HG03066 (cell line): ENCODE results near the gene SLC10A7.
A peak's percentile ranks its signal among the peaks of the same experiment; 100 is the strongest.

Source experiments
- ATAC-seq: cut with Tn5 transposase; IDR thresholded peaks from one replicate; pipeline ENCODE4 v1.9.1; 2021; ENCODE audit warnings: low read depth; ENCODE audit not compliant: unreplicated experiment

Gene SLC10A7

DNA sequence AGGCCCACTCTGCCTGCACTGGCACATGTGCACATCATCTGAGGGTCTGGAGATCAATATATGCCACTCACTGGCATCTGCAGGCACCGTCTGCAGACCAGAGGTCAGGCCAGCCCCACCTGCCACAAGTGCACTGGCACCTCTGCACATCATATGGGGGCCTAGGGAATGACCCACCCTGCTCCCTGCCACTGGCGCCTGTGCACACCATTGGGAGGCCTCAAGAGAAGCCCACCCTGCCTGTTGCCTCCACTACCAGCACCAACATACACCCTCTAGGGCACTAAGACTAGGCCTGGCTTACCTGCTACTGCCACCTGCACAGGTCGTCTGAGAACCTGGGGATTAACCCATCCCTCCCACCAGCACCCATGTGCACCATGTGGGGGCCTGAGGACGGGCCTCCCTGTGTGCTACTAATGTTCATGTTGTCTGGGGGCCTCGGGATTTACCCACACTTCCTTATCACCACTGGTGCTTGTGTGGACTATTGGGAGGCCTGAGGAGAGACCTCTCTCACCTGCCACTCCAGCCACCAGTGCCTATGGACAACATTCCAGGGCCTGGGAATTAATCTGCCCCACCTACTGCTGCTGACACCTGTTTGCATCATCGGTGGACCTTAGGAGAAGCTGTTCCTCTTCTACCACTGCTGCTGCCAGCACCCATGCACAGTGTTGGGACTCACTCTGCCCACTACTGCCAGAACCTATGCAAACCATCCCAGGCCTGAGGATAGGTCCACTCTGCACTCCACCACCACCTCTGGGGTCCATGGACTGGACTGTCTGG is 193.7 kb downstream of the SLC10A7 start:
- ATAC-seq = no peak

DNA sequence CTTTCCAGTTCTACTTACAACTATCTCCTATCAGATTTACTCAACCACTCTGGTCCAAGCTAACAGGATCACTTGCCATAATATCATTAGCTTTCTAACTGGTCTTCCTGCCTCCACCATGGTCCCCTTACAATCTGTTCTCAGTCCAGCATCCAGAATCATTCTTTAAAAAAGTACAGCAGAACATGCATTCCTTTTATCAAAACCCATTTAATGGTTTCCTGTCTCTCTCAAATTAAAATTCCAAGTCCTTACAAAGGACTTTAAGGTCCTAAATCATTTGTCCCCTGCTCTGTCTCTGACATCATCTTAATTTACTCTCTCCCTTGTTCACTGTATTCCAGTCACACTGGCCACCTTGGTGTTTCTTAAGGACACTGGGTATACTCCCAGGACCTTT is 202.8 kb downstream of the SLC10A7 start:
- ATAC-seq = no peak

DNA sequence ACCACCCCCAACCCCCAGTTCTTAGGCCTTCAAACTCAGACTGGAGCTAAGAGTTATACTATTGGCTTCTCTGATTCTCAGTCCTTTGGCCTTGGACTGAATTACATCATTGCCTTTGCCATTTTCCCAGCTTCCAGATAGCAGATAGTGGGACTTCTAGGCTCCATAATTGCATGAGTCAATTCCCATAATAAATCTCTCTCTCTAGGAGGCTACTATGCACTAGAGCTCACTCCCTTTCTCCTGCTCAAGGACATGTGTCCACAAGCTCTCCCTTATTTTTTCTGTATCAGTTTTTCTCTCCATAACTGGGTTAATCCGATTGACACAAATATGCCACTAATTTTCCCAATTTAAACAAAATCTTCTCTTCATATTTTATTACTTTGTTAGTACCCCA is 204.0 kb downstream of the SLC10A7 start:
- no peak for ATAC-seq

DNA sequence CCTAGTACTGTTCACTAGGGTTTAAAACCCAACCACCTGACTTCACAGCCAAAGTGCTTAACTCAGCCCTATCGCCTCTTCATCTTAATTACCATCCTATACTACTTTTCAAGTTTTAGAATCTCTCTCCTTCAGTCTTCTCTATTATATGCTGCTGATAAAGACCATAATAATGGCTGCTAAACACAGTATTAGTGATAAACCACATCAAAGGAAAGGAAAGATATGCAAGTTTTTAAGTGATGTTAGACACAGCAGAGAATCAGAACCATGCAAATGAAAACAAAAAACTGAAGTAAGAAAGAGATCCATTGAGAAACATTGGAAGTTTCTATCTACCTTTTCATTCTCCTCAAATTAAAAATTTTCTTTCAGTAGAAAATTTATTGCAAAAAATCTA is 206.6 kb downstream of the SLC10A7 start:
- no peak for ATAC-seq

DNA sequence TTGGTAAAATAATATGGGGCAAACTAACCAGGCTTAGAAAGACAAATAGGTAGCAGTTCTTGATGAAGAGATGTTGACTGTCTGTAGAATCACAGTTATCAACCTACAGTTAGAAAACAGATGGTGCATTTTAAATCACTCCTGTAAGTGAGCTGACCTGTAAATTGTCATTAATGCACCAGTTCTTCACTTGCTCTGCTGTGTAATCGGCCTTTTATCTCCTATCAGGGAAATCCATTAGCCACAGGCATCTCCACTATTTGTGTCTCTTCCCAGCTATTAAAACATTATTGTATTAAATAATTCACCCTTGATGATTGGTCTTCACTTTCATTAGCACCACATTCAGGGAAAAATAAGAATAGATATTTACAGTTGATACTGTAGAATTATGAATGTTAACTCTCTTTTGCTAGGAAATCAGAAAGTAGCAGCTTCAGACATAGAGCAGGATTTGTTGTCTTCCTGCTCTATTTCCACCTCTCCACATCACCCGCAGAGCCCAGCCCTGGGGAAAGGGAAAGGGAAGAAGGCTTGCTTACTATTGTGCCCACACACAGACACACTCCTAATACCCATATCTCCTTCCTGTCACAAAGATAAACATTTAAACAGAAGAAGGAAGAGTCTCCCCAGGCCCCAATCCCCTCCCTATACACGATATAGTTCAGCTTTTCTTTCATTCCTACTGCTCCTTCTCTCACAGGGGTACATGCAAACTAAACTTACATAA is 210.3 kb downstream of the SLC10A7 start:
- no peak for ATAC-seq

DNA sequence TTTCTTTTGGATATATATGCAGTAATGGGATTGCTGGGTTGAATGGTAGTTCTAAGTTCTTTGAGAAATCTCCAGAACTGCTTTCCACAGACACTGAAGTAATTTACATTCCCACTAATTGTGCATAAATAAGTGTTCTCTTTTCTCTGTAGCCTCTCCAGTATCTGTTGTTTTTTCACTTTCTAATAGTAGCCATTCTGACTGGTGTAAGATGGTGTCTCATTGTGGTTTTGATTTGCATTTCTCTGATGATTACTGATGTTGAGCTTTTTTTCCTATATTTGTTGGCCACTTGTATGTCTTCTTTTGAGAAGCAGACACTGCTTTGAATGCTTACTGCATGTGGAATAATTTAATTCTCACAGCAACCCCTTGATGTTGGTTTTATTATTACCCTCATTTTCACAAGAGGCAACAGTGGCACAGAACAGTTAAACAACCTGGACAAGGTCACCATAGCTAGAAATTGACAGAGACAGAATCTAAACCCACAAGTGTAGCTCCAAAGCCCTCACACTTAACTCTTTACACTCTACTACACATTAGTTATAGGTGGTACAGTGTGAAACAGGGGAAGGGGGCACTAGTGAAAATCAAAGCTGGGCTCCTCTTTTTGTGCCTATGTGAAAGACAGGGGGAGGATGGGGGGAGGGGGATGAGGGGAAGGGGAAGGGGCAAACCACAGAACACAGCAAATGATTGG is 211.3 kb downstream of the SLC10A7 start:
- peak; percentile 88 for ATAC-seq

DNA sequence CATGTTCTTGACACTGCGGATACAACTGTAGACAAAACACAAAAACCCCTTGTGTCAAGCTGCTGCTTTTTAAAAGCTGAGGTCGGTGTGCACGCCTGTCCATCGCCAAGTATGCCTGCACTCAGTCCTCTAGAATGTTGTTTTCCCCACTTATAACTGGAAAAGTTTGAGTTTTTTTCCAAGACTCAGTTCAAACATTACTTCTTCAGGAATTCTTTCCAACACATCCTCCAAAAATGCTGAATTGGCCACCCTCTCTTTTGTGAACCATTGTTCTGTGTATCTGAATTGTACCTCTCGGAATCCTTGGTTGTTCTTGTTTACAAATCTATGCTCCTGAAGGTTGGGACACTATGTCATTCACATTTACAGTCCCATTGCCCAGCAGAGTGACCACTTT is 212.8 kb downstream of the SLC10A7 start:
- no peak for ATAC-seq

DNA sequence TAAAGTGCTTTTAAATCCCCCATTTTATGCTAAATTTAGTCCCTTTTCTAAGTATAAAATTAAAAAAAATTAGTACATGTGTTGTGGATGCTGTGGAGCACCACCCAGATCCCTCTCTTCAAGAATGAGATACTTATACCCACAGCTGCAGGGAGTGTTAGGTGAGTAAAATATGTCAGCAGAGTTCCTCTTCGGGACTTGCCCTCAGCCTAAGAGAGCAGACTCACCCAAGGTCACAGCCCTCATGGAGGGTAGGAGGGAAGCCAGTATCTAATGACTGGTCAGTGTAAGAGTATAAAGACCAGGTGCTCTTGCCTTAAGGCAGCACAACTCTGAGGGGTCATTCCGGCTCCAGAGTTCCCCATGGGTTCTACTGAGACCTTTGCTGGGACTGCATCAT is 218.9 kb downstream of the SLC10A7 start:
- no peak for ATAC-seq

DNA sequence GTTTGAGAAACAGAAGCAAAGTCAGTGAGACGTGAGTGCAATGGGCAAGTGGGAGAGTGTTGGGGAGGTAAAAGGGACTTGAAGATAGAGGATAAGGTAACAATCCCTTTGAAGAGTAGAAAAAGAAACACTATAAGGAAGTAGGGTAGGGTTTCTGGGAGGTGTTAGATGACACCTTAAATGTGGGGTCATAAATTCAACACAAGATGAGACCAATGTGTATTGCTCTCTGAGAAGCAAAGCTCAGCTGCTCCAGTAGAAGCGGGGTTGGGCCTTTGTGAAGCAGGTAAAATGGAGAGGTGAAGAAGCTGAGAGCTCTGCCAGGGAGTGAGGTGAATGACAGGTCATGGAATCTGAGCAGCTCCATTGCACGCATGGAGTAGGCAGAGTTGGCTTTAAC is 222.1 kb downstream of the SLC10A7 start:
- ATAC-seq = no peak

DNA sequence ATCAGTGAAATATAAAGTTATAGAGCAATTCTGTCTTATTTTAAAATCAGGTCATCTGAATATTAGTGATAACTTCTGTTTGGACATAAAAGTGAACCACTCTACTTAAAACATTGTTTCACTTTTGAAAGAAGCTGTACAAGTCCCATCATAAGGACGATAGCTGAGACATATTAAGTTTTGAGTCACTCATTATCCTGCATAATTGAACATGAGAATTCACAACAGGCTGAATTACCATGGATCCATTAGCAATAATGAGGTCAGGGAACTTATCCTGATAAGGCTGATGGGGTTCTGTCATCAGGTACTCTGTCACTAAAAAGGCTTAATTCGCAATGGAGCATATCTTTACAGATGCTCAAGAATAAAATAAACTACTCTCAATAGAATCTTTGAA is 227.0 kb downstream of the SLC10A7 start:
- ATAC-seq = no peak

DNA sequence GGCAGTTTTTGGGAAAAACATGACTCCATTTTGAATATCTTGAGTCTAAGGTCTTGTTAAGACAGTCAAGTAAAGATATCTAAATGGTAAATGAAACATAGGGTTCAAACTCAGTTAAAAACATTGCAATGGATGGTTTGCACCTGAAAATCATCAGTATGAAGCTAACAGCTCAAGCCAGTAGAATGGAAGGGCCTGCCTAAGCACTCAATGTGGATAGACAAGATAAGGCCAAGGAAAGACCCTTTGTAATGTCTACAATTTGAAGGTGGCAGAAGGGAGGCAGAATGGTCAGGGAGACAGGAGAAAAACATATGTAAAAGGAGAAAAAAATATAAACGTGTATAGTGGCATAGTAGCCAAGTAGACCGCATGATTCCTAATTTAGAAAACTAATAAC is 229.2 kb downstream of the SLC10A7 start:
- no peak for ATAC-seq

DNA sequence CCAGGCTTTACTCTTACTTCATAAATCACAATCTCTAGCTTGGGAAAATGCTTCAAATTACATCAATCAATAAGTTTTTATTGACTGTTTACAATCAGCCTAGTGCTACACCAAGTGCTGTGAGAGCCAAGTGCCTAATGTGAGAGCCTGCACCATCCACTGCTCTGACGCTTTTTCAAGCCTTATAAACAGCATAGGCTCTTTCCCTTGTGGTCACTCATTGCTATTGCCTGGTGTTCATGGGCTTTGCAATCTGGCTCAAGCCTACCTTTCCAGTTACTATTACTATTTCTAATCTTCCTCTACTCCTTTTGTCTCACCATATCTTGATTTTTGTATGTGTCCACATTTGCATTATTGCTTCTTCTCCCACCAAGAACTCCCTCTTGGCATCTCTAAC is 230.4 kb downstream of the SLC10A7 start:
- no peak for ATAC-seq

DNA sequence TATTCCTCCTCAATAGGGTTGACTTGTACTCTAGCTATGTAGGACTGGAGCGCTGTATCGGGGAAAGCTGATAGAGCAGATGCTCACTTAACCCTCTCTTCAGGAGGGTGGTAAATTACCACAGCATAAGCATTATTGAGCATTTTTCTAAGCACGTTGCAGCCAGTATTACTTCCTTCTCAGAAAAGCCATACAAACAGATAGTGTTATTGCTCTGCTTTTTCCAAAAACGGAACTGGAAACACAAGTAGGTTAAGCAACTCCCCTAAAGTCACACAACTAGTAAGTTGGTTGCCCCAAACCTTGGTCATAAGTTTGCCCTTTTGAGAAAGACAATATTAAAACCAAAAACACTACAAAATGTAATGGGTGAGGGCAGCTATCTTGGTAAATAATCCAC is 233.5 kb downstream of the SLC10A7 start:
- ATAC-seq = no peak

DNA sequence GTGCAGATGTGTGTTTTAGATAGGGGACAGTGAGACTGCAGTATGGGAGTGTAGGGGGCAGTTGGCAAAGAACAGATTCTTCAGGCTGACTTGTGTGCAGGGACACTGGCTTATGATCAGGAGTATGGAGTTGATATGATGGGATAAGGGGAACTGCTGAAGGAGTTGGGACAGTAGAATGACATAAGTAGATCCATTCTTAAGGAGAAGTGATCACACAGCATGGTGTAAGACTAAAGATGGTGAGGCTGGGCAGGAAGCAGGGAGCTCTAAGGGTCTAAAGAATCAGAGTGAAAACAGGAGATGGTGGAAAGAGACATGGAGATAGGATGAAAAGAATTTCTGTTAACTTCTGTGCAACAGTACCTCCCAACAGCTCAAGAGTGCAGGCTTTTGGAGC is 236.7 kb downstream of the SLC10A7 start:
- no peak for ATAC-seq

DNA sequence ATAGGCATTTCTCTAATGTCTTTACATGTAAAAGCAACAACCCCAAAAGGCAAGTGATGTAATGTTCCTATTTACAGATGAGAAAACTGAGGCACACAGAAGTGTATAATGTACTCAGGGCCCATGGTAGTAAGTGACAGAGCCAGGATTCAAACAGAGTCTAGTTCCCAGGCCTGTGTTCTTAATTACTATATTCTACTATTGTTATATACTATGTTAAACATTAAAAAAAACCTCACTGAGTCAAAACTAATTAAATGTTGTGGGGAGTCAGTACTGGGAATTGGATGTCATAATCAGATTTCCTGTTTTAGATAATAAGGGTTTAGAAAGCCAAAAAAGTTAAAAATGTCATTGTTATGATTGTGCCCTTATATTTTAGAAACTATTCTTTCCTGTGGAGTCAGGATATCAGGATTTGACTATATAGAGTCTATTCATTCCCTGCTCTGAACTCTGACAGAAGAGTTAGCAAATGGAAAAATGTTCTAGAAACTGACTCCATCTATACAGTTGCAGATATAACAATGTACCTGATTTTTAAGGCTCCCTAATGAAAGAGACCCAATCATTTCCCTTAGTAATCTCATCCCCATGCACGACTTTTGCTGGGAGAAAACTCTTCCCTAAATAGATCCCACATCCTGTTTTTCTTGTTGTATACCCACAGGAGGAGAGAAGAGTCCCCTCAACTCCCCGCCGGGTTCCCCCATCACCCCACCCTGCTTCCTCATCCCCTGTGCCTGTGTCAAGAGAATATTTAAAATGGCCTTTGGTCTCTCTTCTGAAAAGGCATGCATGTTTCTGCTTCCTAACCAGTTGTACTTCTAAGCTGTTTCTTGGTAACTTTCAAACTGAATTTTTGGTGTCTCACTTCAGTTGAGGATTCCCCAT is 237.7 kb downstream of the SLC10A7 start:
- ATAC-seq = no peak

DNA sequence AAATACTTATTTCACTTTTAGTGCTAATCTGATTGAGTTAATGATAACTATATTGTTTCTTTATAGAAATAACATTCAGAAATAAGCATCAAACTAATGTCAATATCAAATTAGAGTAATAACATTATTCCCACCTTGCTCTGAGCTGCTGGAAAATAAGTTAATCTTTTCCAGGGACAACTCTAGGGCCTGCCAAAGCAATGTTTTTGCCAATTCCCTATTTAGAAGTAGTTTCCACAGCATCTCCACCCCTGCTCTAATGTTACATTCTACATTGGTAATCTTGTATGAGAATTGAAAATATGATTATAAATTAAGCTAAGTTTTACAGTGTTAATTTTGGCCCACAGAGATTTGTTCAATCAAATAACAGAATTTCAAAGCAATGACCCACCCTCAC is 239.1 kb downstream of the SLC10A7 start:
- no peak for ATAC-seq

DNA sequence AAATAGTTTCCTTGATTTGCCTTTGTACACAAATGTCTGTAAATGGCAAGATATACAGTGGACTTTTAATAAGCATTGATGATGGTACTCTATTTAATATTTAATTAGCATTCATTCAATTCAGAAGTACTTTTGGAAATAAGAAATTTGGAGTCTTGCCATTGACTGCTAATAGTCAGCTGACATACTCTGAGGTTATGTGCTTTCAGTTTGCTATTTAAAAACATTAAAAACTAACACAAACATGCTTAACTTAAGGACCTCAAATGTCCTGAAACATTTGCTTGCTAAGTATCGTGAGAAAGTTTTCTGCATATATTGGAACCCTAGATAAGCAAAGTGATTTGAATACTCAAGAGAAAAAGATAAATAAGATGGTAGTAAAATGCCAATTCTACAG is 242.8 kb downstream of the SLC10A7 start:
- ATAC-seq = no peak

DNA sequence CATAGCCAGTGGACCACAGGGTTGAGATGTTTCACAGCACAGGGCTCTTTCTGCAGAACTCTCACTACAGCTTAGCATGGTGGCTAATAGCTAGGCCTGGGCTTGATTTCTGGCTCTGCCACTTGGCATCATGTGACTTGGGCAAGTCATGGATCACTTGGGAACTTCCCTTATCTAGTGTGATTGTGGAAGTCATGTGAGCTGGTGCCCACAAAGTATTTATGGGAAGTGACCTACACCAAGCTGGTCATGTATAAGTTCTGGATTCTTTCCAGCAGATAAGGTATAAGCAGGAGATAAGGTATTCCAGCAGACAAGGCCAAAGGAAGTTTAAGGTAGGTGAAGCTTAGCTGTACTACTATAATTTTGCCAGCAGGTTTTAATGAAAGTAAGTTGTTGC is 246.4 kb downstream of the SLC10A7 start:
- ATAC-seq = no peak

DNA sequence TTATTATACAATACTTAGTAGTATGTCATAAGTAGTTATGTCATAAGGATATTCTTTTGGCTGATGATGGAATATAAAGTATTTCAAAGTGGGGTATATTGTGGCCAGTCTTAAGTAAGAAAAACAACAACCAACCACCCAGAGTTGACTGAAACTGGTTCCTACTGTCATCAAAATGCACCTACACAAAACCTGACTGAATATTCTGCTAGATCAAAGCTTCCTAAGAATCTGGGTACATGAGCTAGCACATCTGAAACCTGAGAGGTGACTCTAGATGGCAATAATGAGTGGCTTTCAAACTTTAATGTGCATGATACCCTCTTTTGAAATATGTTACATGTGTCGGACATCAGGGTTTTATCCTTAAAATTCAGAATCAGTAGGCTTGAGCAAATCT is 247.0 kb downstream of the SLC10A7 start:
- ATAC-seq = no peak

DNA sequence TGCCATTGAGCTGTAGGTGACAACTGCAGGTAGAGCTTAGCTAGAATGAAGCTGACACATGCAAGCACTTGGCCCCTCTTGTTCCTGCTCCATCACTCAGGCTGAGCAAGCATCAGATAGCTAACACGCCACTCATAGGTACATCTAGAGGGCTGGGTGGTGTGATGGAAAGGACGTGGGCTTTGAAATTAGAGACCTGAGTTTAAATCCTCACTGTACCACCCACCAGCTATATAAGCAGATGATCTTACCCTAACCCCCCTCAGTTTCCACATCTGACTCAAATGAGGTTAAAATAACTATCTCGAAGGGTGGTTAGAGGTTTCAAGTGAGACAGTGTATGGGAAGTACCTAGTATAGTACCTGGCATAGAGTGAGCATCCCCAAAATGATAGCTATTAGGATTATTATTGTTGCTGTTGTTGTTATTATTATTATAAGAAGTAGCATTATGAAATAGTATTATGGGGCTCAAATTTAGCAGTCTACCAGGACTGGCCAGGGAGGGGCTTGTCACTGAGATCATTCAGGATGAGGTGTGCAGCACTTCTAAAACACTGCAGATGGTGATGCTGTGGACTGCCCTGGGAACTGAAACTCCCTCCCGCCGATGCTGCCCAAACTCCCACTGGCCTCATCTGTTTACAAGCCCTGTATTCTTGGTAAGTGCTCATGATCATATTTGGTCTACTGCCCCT is 248.4 kb downstream of the SLC10A7 start:
- ATAC-seq = peak; percentile 56
